Natural killer cell (primary cell): Measurements from ENCODE around the gene TEAD4. TPM values are rescaled to one million over a fixed set of nuclear protein-coding genes. Genes with fewer than 3 reads are reported as not detected.

Experiments used
- ATAC-seq, 3 donors: fragments of 150-1000 bp in 2 of 3; fragments of 200-7000 bp in 1 of 3; cut with Tn5 transposase; 1 replicate in 1 of 3; 2 replicates in 2 of 3; pipeline ENCODE4 v1.10.0; 2021; ENCODE audit warnings: mild to moderate bottlenecking in 2 of 3, moderate library complexity in 2 of 3
- DNase-seq, 2 donors: peaks; one replicate each; pipeline versions ENCODE4 v3.0.0 to v3.0.0-alpha.2; 2013 to 2021; ENCODE audit warnings: mixed read lengths in 1 of 2
- H3K27ac ChIP-seq: one replicate; pipeline ENCODE4 v1.5.1; 2013; ENCODE audit warnings: mild to moderate bottlenecking, low read length
- H3K27me3 ChIP-seq: one replicate; pipeline ENCODE4 v1.6.1; 2013; ENCODE audit warnings: low read length; ENCODE audit not compliant: control insufficient read depth, insufficient read depth
- H3K36me3 ChIP-seq: one replicate; pipeline ENCODE4 v1.6.1; 2013; ENCODE audit warnings: low read length; ENCODE audit not compliant: control insufficient read depth, insufficient read depth
- H3K4me1 ChIP-seq: one replicate; pipeline ENCODE4 v1.6.1; 2013; ENCODE audit warnings: low read length; ENCODE audit not compliant: control insufficient read depth, insufficient read depth
- H3K4me3 ChIP-seq: one replicate; pipeline ENCODE4 v1.5.1; 2013; ENCODE audit warnings: low read length
- H3K9me3 ChIP-seq: one replicate; pipeline ENCODE4 v1.6.1; 2013; ENCODE audit warnings: low read length; ENCODE audit not compliant: control insufficient read depth, insufficient read depth
- H3K27ac Mint-ChIP-seq, 2 donors: one replicate each; pipeline ENCODE4 v1.8.0; 2022; ENCODE audit warnings: mild to moderate bottlenecking in 2 of 2, mixed read lengths in 2 of 2, moderate library complexity in 1 of 2
- H3K27me3 Mint-ChIP-seq, 2 donors: one replicate each; pipeline ENCODE4 v1.8.0; 2022; ENCODE audit warnings: low read depth in 2 of 2, mixed read lengths in 2 of 2
- H3K36me3 Mint-ChIP-seq: one replicate; pipeline ENCODE4 v1.8.0; 2022; ENCODE audit warnings: mixed read lengths
- H3K4me1 Mint-ChIP-seq, 2 donors: one replicate each; pipeline ENCODE4 v1.8.0; 2022; ENCODE audit warnings: mixed read lengths in 2 of 2
- H3K4me3 Mint-ChIP-seq: one replicate; pipeline ENCODE4 v1.8.0; 2022; ENCODE audit warnings: mild to moderate bottlenecking, moderate library complexity, mixed read lengths
- H3K9me3 Mint-ChIP-seq, 2 donors: one replicate each; pipeline ENCODE4 v1.8.0; 2022; ENCODE audit warnings: mixed read lengths in 2 of 2
- CTCF ChIP-seq: fragments of 200-600 bp; IDR thresholded peaks from one replicate; pipeline ENCODE4 v1.8.0; 2022; ENCODE audit warnings: antibody characterized with exemption
- WGBS: methylation state at CpG from one replicate; pipeline ENCODE4 v1.1.7; 2013; ENCODE audit warnings: missing lambda C conversion rate; ENCODE audit not compliant: insufficient coverage; 5-methylcytosine and 5-hydroxymethylcytosine counted together
- intact Hi-C: fragments of 100-400 bp; cut with micrococcal nuclease; formaldehyde crosslinking; loops from one replicate; pipeline ENCODE4 v1.14.2; 2022
- total RNA-seq, 4 donors: library from RNA; stranded (reverse); fragments of 120-200 nt in 1 of 4; gene quantifications; one replicate each; pipeline versions ENCODE4 v1.2.3 to v1.2.4, GENCODE V29; 2013 to 2022

TEAD4 gene
- total RNA-seq, 3 donors from 2014 or later (not counting 1 experiment from before 2014, with no cell fraction given): not detected

GRCh38 chr12:2963154-2963759, 4.1 kb downstream of the TEAD4 start:
- Mint-ChIP-seq H3K4me3 (no peak overlapping the region), H3K9me3 (no peaks in the 10 kb centered on the region), H3K4me1 (peaks cover 0 to 6% of the 10 kb centered on the region in 2 donors), H3K27ac (no peak overlapping the region), H3K27me3 (peaks cover 31 to 38% of the 10 kb centered on the region in 2 donors), H3K36me3 (no peaks in the 10 kb centered on the region)
- Histone ChIP-seq H3K27me3 (peaks cover 3% of the 10 kb centered on the region), H3K9me3 (no peaks in the 10 kb centered on the region), H3K36me3 (no peaks in the 10 kb centered on the region), H3K27ac (no peak overlapping the region), H3K4me3 (no peak overlapping the region), H3K4me1 (peaks cover 7% of the 10 kb centered on the region)
- intact Hi-C loops: no loop called here
- TF ChIP-seq CTCF: no peak
- WGBS: 69% methylated on average over 9 of the region's 9 CpGs
- DNase-seq (no peak), ATAC-seq (no peak)

DNA sequence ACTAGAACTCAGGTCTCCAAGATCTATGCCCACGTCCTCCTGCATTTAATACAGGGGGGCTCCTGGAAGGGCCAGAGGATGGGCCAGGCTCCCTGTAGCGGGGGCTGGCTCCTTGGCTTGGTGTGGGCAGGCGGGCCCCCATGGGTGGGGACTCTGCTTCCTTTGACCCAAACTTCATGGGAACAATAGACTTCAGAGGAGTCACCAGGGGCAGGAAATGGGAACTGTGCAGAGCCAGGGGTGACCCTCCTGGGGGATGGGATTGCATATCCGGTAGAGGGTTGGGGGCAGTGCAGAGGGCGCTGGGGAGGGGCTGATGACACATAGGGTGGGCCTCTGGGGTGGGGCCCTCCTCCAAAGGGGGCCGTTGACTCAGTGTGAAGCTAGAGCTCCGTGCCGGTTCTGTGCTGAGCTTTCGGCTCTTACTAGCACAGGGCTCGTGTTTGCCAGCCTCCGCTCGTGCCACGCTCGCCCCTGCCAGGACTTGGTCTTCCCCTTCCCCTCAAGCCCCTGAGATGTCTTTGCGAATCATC, 4.6 kb downstream of the TEAD4 start:
- peaks cover 7% of the 10 kb centered on the region for H3K4me1 ChIP-seq
- peak in 1 of 3 donors; percentile 18 for ATAC-seq
- WGBS: 59% methylated on average over 15 of the region's 15 CpGs
- peaks cover 26 to 32% of the 10 kb centered on the region in 2 donors for H3K27me3 Mint-ChIP-seq
- no peak overlapping the region for H3K27ac ChIP-seq
- H3K36me3 Mint-ChIP-seq: no peaks in the 10 kb centered on the region
- H3K36me3 ChIP-seq: no peaks in the 10 kb centered on the region
- no peaks in the 10 kb centered on the region for H3K9me3 ChIP-seq
- intact Hi-C loops: no loop called here
- H3K4me3 ChIP-seq: no peak overlapping the region
- H3K4me3 Mint-ChIP-seq: no peak overlapping the region
- H3K4me1 Mint-ChIP-seq: peaks cover 0 to 6% of the 10 kb centered on the region in 2 donors
- H3K27me3 ChIP-seq: no peaks in the 10 kb centered on the region
- TF ChIP-seq CTCF: no peak
- no peak overlapping the region for H3K27ac Mint-ChIP-seq
- DNase-seq: no peak
- H3K9me3 Mint-ChIP-seq: no peaks in the 10 kb centered on the region

GRCh38 chr12:2967651-2968050, 8.5 kb downstream of the TEAD4 start:
- DNase-seq (no peak), ATAC-seq (no peak)
- Histone ChIP-seq H3K36me3 (no peaks in the 10 kb centered on the region), H3K27me3 (no peaks in the 10 kb centered on the region), H3K4me3 (no peak overlapping the region), H3K4me1 (no peaks in the 10 kb centered on the region), H3K27ac (no peak overlapping the region), H3K9me3 (no peaks in the 10 kb centered on the region)
- Mint-ChIP-seq H3K36me3 (no peaks in the 10 kb centered on the region), H3K4me3 (no peak overlapping the region), H3K27ac (no peak overlapping the region), H3K27me3 (peaks cover 18 to 20% of the 10 kb centered on the region in 2 donors), H3K9me3 (no peaks in the 10 kb centered on the region), H3K4me1 (no peaks in the 10 kb centered on the region)
- no peak for TF ChIP-seq CTCF
- 100% methylated on average over 1 of the region's 2 CpGs for WGBS
- intact Hi-C loops: no loop called here

DNA sequence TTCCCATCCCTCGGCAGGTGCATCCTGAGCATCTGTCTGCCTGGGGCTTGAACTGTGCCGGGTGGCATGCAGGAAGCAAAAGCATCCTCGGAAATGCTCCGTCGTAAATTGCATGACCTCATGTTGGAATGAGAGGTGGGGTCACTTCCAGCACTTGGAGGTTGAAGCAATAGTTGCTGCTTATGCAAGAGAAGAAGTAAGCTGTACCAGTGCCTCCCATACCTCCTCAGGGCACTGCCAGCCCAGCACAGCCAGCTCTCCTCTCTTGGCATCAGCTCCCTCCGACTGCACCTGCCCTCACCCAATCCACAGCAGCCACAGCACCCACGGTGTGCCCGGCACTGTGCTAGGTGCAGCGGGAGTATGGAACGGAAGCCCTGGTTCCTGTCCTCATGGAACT, 11.5 kb downstream of the TEAD4 start:
- Histone ChIP-seq H3K9me3 (no peaks in the 10 kb centered on the region), H3K27ac (no peak overlapping the region), H3K4me3 (no peak overlapping the region), H3K4me1 (no peaks in the 10 kb centered on the region), H3K27me3 (no peaks in the 10 kb centered on the region), H3K36me3 (no peaks in the 10 kb centered on the region)
- intact Hi-C loops: no loop called here
- WGBS: 80% methylated on average over 10 of the region's 10 CpGs
- Mint-ChIP-seq H3K27me3 (peaks cover 6 to 8% of the 10 kb centered on the region in 2 donors), H3K9me3 (no peaks in the 10 kb centered on the region), H3K4me1 (no peaks in the 10 kb centered on the region), H3K4me3 (no peak overlapping the region), H3K36me3 (no peaks in the 10 kb centered on the region), H3K27ac (no peak overlapping the region)
- DNase-seq (no peak), ATAC-seq (no peak)
- TF ChIP-seq CTCF: no peak
